PC-9 (cell line): Measurements from ENCODE around the gene PDE4B. TPM values are rescaled to one million over a fixed set of nuclear protein-coding genes. Genes with fewer than 3 reads are reported as not detected.

Experiments
- BruUV-seq: library from RNA; stranded (reverse); fragments of 400-500 nt; replicated peaks from 2 replicates; lab custom pipeline; 2021; lab: Mats Ljungman, UMichigan
- CTCF ChIA-PET: fragments of 300-600 bp; sonication (Branson Sonifier 250); formaldehyde crosslinking; loops from one replicate; lab custom pipeline; 2022; ENCODE audit warnings: antibody characterized with exemption; lab: Charles Lee
- POLR2A ChIA-PET: fragments of 300-600 bp; sonication (Branson Sonifier 250); formaldehyde crosslinking; loops from one replicate; lab custom pipeline; 2022; ENCODE audit warnings: antibody characterized with exemption; ENCODE audit not compliant: unreplicated experiment; lab: Charles Lee
- DNase-seq, 2 experiments: peaks; one replicate each; pipeline versions ENCODE4 v3.0.0 to v3.0.0-alpha.2; 2015 to 2022; ENCODE audit warnings: mixed read lengths in 1 of 2
- H2AFZ ChIP-seq: fragments of 200-600 bp; sonication (generic); 2 replicates; pipeline ENCODE4 v1.8.1; 2017; ENCODE audit warnings: antibody characterized with exemption
- H3F3A ChIP-seq: fragments of 200-600 bp; sonication (generic); 2 replicates; pipeline ENCODE4 v1.8.1; 2017; ENCODE audit warnings: antibody characterized with exemption, mild to moderate bottlenecking, low read depth; ENCODE audit not compliant: insufficient read depth
- H3K27ac ChIP-seq: fragments of 200-600 bp; sonication (generic); 2 replicates; pipeline ENCODE4 v1.6.1; 2016; ENCODE audit warnings: mixed run types
- H3K27me3 ChIP-seq: fragments of 200-600 bp; sonication (generic); 2 replicates; pipeline ENCODE4 v1.6.1; 2016; ENCODE audit warnings: low read depth, mixed run types; ENCODE audit not compliant: insufficient read depth
- H3K36me3 ChIP-seq: fragments of 200-600 bp; sonication (generic); 2 replicates; pipeline ENCODE4 v1.6.1; 2016; ENCODE audit warnings: low read depth, mixed run types
- H3K4me1 ChIP-seq: fragments of 200-600 bp; sonication (generic); replicated peaks from 2 replicates; pipeline ENCODE4 v1.6.1; 2016; ENCODE audit warnings: mixed run types; ENCODE audit not compliant: insufficient read depth
- H3K4me2 ChIP-seq: fragments of 200-600 bp; sonication (generic); 2 replicates; pipeline ENCODE4 v1.6.1; 2017; ENCODE audit warnings: mixed run types
- H3K4me3 ChIP-seq: fragments of 200-600 bp; sonication (generic); 2 replicates; pipeline ENCODE4 v1.6.1; 2016; ENCODE audit warnings: mixed run types
- H3K79me2 ChIP-seq: fragments of 200-600 bp; sonication (generic); 2 replicates; pipeline ENCODE4 v1.6.1; 2017; ENCODE audit warnings: low read depth, mixed run types
- H3K9me2 ChIP-seq: fragments of 200-600 bp; sonication (generic); 2 replicates; pipeline ENCODE4 v1.8.1; 2017; ENCODE audit warnings: mild to moderate bottlenecking; ENCODE audit not compliant: insufficient read depth
- H3K9me3 ChIP-seq: fragments of 200-600 bp; sonication (generic); 2 replicates; pipeline ENCODE4 v1.8.1; 2016; ENCODE audit warnings: low read depth; ENCODE audit not compliant: insufficient read depth
- H4K20me1 ChIP-seq: fragments of 200-600 bp; sonication (generic); 2 replicates; pipeline ENCODE4 v1.8.1; 2017; ENCODE audit not compliant: insufficient read depth
- EZH2 ChIP-seq: fragments of 200-600 bp; sonication (generic); IDR thresholded peaks from 2 replicates; pipeline ENCODE4 v1.8.0; 2017; ENCODE audit warnings: antibody characterized with exemption, low read depth
- intact Hi-C: fragments of 100-400 bp; cut with micrococcal nuclease; formaldehyde crosslinking; loops from one replicate; pipeline ENCODE4 v1.10.0; 2022; ENCODE audit not compliant: unreplicated experiment
- total RNA-seq: library from RNA; stranded (reverse); gene quantifications from 2 replicates; pipeline ENCODE4 v1.2.3, GENCODE V29; 2021
- TF ChIP-seq, protein P1 (sequence below): fragments of 200-600 bp; sonication (generic); conservative IDR thresholded peaks from 2 replicates; pipeline ENCODE4 v1.6.1; 2017; ENCODE audit warnings: mixed run types, antibody characterized with exemption, mild to moderate bottlenecking, moderate library complexity

The PDE4B gene
- total RNA-seq, 1 experiment from 2014 or later, result 1.3 TPM

- H2AFZ ChIP-seq, result peak overlapping the region; percentile 51; the same call in 1 of the 2 replicates
- no peaks in the 10 kb centered on the region for H4K20me1 ChIP-seq
Measured at GRCh38 chr1:66313429-66313828, 520.7 kb downstream of the PDE4B start.

GRCh38 chr1:66315671-66316070 lies 523.0 kb downstream of the PDE4B start:
- peak overlapping the region; percentile 8; the same call in 1 of the 2 replicates for H3K27ac ChIP-seq
- DNase-seq, result peak; percentile 55 to 71
- CTCF ChIA-PET, result no interaction called here

More at GRCh38 chr1:66313429-66313828, 520.7 kb downstream of the PDE4B start:
- Histone ChIP-seq H3K4me1 (no peaks in the 10 kb centered on the region), H3K27ac (no peak overlapping the region), H3K9me3 (no peaks in the 10 kb centered on the region), H3K4me2 (no peak overlapping the region), H3K4me3 (no peak overlapping the region), H3K36me3 (no peaks in the 10 kb centered on the region), H3F3A (no peaks in the 10 kb centered on the region), H3K79me2 (no peaks in the 10 kb centered on the region), H3K9me2 (no peaks in the 10 kb centered on the region), H3K27me3 (no peaks in the 10 kb centered on the region)
- DNase-seq, result no peak
- TF ChIP-seq, protein P1, sequence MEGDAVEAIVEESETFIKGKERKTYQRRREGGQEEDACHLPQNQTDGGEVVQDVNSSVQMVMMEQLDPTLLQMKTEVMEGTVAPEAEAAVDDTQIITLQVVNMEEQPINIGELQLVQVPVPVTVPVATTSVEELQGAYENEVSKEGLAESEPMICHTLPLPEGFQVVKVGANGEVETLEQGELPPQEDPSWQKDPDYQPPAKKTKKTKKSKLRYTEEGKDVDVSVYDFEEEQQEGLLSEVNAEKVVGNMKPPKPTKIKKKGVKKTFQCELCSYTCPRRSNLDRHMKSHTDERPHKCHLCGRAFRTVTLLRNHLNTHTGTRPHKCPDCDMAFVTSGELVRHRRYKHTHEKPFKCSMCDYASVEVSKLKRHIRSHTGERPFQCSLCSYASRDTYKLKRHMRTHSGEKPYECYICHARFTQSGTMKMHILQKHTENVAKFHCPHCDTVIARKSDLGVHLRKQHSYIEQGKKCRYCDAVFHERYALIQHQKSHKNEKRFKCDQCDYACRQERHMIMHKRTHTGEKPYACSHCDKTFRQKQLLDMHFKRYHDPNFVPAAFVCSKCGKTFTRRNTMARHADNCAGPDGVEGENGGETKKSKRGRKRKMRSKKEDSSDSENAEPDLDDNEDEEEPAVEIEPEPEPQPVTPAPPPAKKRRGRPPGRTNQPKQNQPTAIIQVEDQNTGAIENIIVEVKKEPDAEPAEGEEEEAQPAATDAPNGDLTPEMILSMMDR, result no peak
- no peak for TF ChIP-seq EZH2
- ChIA-PET CTCF (no interaction called here), POLR2A (no interaction called here)
- intact Hi-C loops, result no loop called here
- no TSS peak for BruUV-seq

GRCh38 chr1:66316464-66317247 lies 524.0 kb downstream of the PDE4B start:
- Histone ChIP-seq H3K4me2 (no peak overlapping the region), H3F3A (no peaks in the 10 kb centered on the region), H3K36me3 (no peaks in the 10 kb centered on the region), H3K9me3 (no peaks in the 10 kb centered on the region), H3K4me1 (no peaks in the 10 kb centered on the region), H3K4me3 (no peak overlapping the region), H3K27ac (no peak overlapping the region), H4K20me1 (no peaks in the 10 kb centered on the region), H3K79me2 (no peaks in the 10 kb centered on the region), H3K9me2 (no peaks in the 10 kb centered on the region), H2AFZ (no peak overlapping the region), H3K27me3 (no peaks in the 10 kb centered on the region)
- BruUV-seq, result no TSS peak
- TF ChIP-seq EZH2, result no peak
- TF ChIP-seq, protein P1, result no peak
- intact Hi-C loops, result no loop called here
- ChIA-PET CTCF (no interaction called here), POLR2A (interaction anchor here (0.6 to 0.7 kb wide), 3 partner anchors 21 to 111 kb away, joined by 4 to 5 read pairs (median 4); no protein-coding TSS in a partner anchor)
- no peak for DNase-seq

More at GRCh38 chr1:66315671-66316070, 523.0 kb downstream of the PDE4B start:
- Histone ChIP-seq H3K36me3 (no peaks in the 10 kb centered on the region), H4K20me1 (no peaks in the 10 kb centered on the region), H3K4me1 (no peaks in the 10 kb centered on the region), H2AFZ (no peak overlapping the region), H3K27me3 (no peaks in the 10 kb centered on the region), H3K9me3 (no peaks in the 10 kb centered on the region), H3K4me2 (no peak overlapping the region), H3F3A (no peaks in the 10 kb centered on the region), H3K4me3 (no peak overlapping the region), H3K9me2 (no peaks in the 10 kb centered on the region), H3K79me2 (no peaks in the 10 kb centered on the region)
- BruUV-seq, result no TSS peak
- POLR2A ChIA-PET, result interaction anchor here (0.6 kb wide), 1 partner anchor 35 kb away, joined by 4 read pairs; no protein-coding TSS in a partner anchor
- no peak for TF ChIP-seq EZH2
- TF ChIP-seq, protein P1, result no peak
- intact Hi-C loops, result loop anchor here (1.0 to 2.0 kb wide), 2 partner anchors 14 to 15 kb away; no protein-coding TSS in a partner anchor
